Measurements from ENCODE around the gene ANKFN1. TPM values are rescaled to one million over a fixed set of nuclear protein-coding genes. Genes with fewer than 3 reads are reported as not detected.
A peak's percentile ranks its signal among the peaks of the same experiment; 100 is the strongest.

ANKFN1 gene
- total and polyA plus RNA-seq, 8 donors, result 0.05 to 0.20 (median 0.12) TPM; not detected in 4

DNA sequence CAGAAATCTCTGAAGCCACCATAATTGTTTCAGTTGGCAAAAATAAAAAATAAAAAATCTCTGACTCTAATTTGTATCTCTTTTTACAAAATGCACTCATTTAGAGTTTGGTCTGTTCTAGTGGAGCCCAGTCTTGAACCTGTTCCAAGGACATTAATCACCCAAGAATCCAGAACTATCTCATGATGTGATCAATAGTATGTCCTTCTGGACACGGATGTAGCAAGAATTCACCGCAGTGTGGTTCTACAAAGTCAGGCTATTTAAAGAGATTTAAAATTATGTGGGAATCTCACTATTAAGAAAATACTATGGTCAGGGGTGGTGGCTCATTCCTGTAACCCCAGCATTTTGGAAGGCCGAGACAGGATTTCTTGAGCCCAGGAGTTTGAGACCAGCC, 21.8 kb upstream of the ANKFN1 start:
- DNase-seq (no peak), ATAC-seq (no peak), FAIRE-seq (no peak)
- no peak overlapping the region for H3K4me3 ChIP-seq
- H3K36me3 ChIP-seq, result no peaks in the 10 kb centered on the region
- no peaks in the 10 kb centered on the region for H3K4me1 ChIP-seq
- H3K9me3 ChIP-seq, result no peaks in the 10 kb centered on the region
- 52 to 55% methylated on average over 3 of the region's 3 CpGs for WGBS, 2 donors
- no peak overlapping the region for H3K27ac ChIP-seq
- TF ChIP-seq CTCF (IDR thresholded peaks at IDR 0.05), result no peak
- peaks cover 0 to 3% (median 0%) of the 10 kb centered on the region in 4 donors for H3K27me3 ChIP-seq
- intact Hi-C loops (cut with DNase I), result no loop called here

DNA sequence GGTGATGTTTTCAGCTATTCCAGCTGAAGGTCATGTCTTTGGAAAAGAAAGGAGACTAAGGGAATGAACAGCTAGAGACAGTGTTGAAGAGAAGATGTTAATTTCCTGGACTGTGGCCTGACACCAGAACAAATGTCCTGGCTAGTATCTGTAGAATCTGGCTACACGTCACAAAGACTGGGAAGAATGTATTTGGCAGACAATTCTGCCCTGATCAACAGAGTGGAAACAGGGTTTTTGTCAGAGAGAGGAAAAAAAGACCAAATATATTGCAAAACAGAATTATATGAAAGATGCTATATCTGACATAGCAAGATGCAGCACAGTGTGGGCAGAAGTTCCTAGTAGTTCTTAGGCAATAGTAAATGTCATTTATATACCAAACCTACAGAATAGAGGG, 17.0 kb upstream of the ANKFN1 start:
- TF ChIP-seq CTCF (IDR thresholded peaks at IDR 0.05), result no peak
- ATAC-seq, result no peak
- 48 to 67% methylated on average over 1 of the region's 1 CpG for WGBS, 2 donors
- Histone ChIP-seq H3K36me3 (no peaks in the 10 kb centered on the region), H3K27ac (no peak overlapping the region), H3K27me3 (no peaks in the 10 kb centered on the region), H3K9me3 (no peaks in the 10 kb centered on the region), H3K4me3 (no peak overlapping the region), H3K4me1 (no peaks in the 10 kb centered on the region)
- intact Hi-C loops (cut with DNase I), result no loop called here
- DNase-seq, result no peak
- no peak for FAIRE-seq

DNA sequence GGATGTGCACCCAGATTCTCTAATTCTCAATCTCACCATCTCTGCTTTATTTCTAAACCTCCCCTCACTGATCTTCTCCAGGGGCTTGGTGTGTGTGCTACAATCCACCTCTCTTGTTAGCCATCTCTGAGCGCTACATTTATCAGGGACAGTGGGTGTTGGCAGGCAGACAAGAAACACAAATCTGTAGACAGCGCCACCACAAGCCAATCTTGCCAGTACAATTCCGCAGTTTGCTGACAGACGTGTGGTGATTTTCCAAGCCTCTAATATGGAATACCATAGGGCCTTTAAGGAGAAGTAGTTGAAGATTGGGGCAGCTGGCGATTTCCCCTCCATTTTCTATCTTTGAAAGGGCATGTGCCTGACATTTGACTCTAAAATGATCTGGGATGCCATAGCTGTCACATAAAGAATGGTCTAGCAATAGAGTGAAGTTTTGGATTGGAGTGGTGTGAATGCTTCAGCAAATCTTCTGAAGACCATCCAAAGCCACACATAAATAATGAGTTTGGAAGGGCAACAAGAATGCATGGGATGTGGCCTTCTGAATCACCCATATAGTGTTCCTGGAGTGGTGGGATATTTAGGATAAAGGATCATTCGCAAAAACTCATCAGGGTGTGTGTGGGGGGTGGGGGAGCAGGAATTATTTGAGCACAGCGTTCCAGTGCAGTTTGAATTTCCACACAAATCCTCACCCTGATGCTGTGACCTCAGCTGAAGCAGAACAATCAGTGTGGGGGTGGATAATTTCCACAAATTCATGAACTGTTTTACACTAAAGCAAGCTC, 12.0 kb upstream of the ANKFN1 start:
- no peaks in the 10 kb centered on the region for H3K9me3 ChIP-seq
- no peaks in the 10 kb centered on the region for H3K36me3 ChIP-seq
- no peak for DNase-seq
- intact Hi-C loops (cut with DNase I), result no loop called here
- H3K4me3 ChIP-seq, result no peak overlapping the region
- TF ChIP-seq CTCF (IDR thresholded peaks at IDR 0.05), result no peak
- H3K27ac ChIP-seq, result no peak overlapping the region
- peak in 1 of 4 donors; percentile 27 for ATAC-seq
- no peak for FAIRE-seq
- no peaks in the 10 kb centered on the region for H3K27me3 ChIP-seq
- WGBS, 2 donors, result 61 to 73% methylated on average over 7 of the region's 7 CpGs
- H3K4me1 ChIP-seq, result no peaks in the 10 kb centered on the region

DNA sequence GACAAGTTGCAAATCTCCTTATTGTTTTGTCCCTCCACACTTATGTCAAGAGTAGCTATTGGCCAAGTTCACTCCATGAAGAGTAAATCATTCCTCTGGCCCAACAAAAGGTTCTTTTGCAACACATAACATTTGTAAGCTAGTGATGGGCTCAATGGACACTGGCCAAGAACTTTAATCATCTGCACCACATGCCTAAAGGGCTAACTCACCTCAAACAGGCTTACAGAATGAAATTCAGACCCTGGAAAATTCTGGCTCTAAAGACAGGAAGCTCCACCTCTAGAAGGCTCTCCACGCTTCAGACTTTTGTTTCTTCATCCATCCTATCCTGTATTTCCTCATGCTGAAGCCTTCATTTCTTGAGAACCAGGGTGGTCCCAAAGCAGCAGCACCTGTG, 10.9 kb upstream of the ANKFN1 start:
- no peaks in the 10 kb centered on the region for H3K27me3 ChIP-seq
- no peak overlapping the region for H3K27ac ChIP-seq
- H3K36me3 ChIP-seq, result no peaks in the 10 kb centered on the region
- FAIRE-seq, result no peak
- no peaks in the 10 kb centered on the region for H3K9me3 ChIP-seq
- no peak overlapping the region for H3K4me3 ChIP-seq
- DNase-seq, result no peak
- intact Hi-C loops (cut with DNase I), result no loop called here
- 67 to 75% methylated on average over 1 of the region's 1 CpG for WGBS, 2 donors
- TF ChIP-seq CTCF (IDR thresholded peaks at IDR 0.05), result no peak
- no peaks in the 10 kb centered on the region for H3K4me1 ChIP-seq
- peak in 3 of 4 donors; percentile 18 to 55 (median 41) for ATAC-seq

GRCh38 chr17:56142781-56143180, 10.5 kb upstream of the ANKFN1 start:
- TF ChIP-seq CTCF (IDR thresholded peaks at IDR 0.05), result no peak
- Histone ChIP-seq H3K4me1 (no peaks in the 10 kb centered on the region), H3K27ac (no peak overlapping the region), H3K27me3 (no peaks in the 10 kb centered on the region), H3K9me3 (no peaks in the 10 kb centered on the region), H3K36me3 (no peaks in the 10 kb centered on the region), H3K4me3 (no peak overlapping the region)
- DNase-seq, result no peak
- WGBS, 2 donors, result 77 to 85% methylated on average over 4 of the region's 4 CpGs
- no peak for FAIRE-seq
- ATAC-seq, result no peak
- intact Hi-C loops (cut with DNase I), result no loop called here
